ENCODE measurements around the gene BICDL1.
A peak's percentile ranks its signal among the peaks of the same experiment; 100 is the strongest.

BICDL1 gene, protein sequence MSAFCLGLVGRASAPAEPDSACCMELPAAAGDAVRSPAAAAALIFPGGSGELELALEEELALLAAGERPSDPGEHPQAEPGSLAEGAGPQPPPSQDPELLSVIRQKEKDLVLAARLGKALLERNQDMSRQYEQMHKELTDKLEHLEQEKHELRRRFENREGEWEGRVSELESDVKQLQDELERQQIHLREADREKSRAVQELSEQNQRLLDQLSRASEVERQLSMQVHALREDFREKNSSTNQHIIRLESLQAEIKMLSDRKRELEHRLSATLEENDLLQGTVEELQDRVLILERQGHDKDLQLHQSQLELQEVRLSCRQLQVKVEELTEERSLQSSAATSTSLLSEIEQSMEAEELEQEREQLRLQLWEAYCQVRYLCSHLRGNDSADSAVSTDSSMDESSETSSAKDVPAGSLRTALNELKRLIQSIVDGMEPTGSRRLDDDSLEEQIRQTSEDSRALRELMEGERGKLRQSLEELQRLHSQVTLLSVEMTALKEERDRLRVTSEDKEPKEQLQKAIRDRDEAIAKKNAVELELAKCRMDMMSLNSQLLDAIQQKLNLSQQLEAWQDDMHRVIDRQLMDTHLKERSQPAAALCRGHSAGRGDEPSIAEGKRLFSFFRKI

GRCh38 chr12:119988472-119989360, at the start of gene BICDL1:
BICDL1 (plus strand) TSS chr12:119989236; CDS start chr12:119989869, 633 bp downstream.
- TF ChIP-seq, protein P1, sequence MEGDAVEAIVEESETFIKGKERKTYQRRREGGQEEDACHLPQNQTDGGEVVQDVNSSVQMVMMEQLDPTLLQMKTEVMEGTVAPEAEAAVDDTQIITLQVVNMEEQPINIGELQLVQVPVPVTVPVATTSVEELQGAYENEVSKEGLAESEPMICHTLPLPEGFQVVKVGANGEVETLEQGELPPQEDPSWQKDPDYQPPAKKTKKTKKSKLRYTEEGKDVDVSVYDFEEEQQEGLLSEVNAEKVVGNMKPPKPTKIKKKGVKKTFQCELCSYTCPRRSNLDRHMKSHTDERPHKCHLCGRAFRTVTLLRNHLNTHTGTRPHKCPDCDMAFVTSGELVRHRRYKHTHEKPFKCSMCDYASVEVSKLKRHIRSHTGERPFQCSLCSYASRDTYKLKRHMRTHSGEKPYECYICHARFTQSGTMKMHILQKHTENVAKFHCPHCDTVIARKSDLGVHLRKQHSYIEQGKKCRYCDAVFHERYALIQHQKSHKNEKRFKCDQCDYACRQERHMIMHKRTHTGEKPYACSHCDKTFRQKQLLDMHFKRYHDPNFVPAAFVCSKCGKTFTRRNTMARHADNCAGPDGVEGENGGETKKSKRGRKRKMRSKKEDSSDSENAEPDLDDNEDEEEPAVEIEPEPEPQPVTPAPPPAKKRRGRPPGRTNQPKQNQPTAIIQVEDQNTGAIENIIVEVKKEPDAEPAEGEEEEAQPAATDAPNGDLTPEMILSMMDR (IDR thresholded peaks at IDR 0.05; ENCODE audit: insufficient read depth, low read depth, low read length, missing control alignments): peak; percentile 48
- DNase-seq (ENCODE audit: low read depth): peak; percentile 98
- H3K4me3 ChIP-seq (ENCODE audit: low read length): peak within 1 kb of the TSS; percentile 65

DNA sequence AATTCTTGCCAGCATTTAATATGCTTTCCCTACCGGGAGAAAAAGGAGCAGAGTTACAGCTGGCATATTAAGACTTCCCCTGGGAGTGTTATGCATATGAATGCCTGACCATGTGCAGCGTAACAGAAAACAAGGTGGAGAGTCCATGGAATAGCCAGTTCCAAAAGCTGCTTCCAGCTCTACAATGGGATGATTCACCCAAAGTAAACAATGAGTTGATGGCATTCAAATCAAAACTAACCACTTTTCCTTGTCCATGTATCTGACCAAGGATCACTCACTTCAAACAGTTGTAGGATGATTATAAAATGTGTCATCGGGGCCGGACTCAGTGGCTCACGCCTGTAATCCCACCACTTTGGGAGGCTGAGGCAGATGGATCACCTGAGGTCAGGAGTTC, 48.1 kb upstream of the BICDL1 start:
- TF ChIP-seq, protein P1 (IDR thresholded peaks at IDR 0.05; ENCODE audit: insufficient read depth, low read depth, low read length, missing control alignments): no peak
- DNase-seq (ENCODE audit: low read depth): peak; percentile 90
- no peak overlapping the region for H3K4me3 ChIP-seq (ENCODE audit: low read length)

DNA sequence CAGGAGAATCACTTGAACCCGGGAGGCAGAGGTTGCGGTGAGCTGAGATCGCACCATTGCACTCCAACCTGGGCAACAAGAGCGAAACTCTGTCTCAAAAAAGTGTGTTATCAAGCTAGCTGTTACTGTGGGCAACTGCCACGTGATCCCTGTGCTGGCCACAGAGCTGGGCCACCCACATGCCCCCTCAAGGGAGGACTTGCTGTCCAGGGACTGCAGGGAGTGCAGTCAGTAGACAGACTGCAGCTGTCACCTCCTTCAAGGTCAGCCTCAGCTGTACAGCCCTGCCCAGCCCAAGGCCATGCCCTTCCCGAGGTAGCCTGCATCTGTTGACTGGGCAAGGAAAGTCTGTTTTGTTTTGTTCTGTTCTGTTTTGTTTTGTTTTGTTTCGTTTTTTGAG, 46.6 kb upstream of the BICDL1 start:
- H3K4me3 ChIP-seq (ENCODE audit: low read length): no peak overlapping the region
- TF ChIP-seq, protein P1 (IDR thresholded peaks at IDR 0.05; ENCODE audit: insufficient read depth, low read depth, low read length, missing control alignments): no peak
- no peak for DNase-seq (ENCODE audit: low read depth)

DNA sequence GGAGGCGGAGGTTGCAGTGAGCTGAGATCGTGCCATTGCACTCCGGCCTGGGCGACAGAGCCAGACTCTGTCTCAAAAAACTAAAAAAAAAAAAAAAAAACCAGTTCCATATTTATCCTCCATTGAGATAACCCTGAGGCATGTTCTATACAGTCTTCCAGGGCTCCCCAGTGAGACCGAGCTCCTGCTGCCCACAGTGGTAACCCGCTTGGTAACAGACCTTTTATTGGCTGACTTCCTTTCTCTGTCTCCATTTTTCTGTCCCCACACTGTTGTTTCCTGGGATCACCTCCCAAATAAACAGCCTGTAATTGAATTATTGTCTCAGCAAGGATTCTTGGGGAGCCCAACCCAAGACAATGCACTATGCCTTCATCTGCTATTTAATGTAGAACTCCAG, 42.8 kb upstream of the BICDL1 start:
- TF ChIP-seq, protein P1 (IDR thresholded peaks at IDR 0.05; ENCODE audit: insufficient read depth, low read depth, low read length, missing control alignments): no peak
- no peak overlapping the region for H3K4me3 ChIP-seq (ENCODE audit: low read length)
- DNase-seq (ENCODE audit: low read depth): no peak

GRCh38 chr12:119949145-119949544, 39.9 kb upstream of the BICDL1 start:
- DNase-seq (ENCODE audit: low read depth): no peak
- TF ChIP-seq, protein P1 (IDR thresholded peaks at IDR 0.05; ENCODE audit: insufficient read depth, low read depth, low read length, missing control alignments): no peak
- no peak overlapping the region for H3K4me3 ChIP-seq (ENCODE audit: low read length)

GRCh38 chr12:119949594-119949993, 39.4 kb upstream of the BICDL1 start:
- H3K4me3 ChIP-seq (ENCODE audit: low read length): no peak overlapping the region
- DNase-seq (ENCODE audit: low read depth): no peak
- TF ChIP-seq, protein P1 (IDR thresholded peaks at IDR 0.05; ENCODE audit: insufficient read depth, low read depth, low read length, missing control alignments): no peak
